ENCODE results near the gene XPNPEP2.

XPNPEP2 gene

GRCh38 chrX:129788527-129788926 is 49.7 kb downstream of the XPNPEP2 start:
- Histone ChIP-seq H2BK5ac (ENCODE audit: low read depth, low read length, poor library complexity, severe bottlenecking) (no peak overlapping the region), H3K27ac (ENCODE audit: low read length, poor library complexity, severe bottlenecking) (no peak overlapping the region), H3K23ac (ENCODE audit: low read length in 2 of 2) (no peak overlapping the region), H3K18ac (ENCODE audit: low read depth in 1 of 2, low read length in 2 of 2) (no peak overlapping the region), H3K4me1 (ENCODE audit: control insufficient read depth, insufficient read depth, low read depth, low read length) (no peaks in the 10 kb centered on the region), H3K14ac (ENCODE audit: low read length in 2 of 2) (no peak overlapping the region), H3K4ac (ENCODE audit: low read depth in 1 of 2, low read length in 2 of 2) (no peak overlapping the region), H3K9me3 (ENCODE audit: control insufficient read depth, low read length) (no peaks in the 10 kb centered on the region), H3K9ac (ENCODE audit: low read length) (no peak overlapping the region), H2AFZ (ENCODE audit: low read depth, low read length) (no peak overlapping the region), H3K4me2 (ENCODE audit: low read length, poor library complexity, severe bottlenecking) (no peak overlapping the region), H2BK120ac (ENCODE audit: low read depth, low read length) (no peak overlapping the region), H3K4me3 (ENCODE audit: insufficient read depth in 1 of 2, low read depth in 1 of 2, low read length in 2 of 2) (no peak overlapping the region), H4K8ac (ENCODE audit: low read length) (no peak overlapping the region), H3K79me1 (replicated peaks; ENCODE audit: low read length, poor library complexity, severe bottlenecking) (no peaks in the 10 kb centered on the region), H2AK5ac (ENCODE audit: low read length, severe bottlenecking) (no peak overlapping the region), H3K36me3 (ENCODE audit: control insufficient read depth in 1 of 2, insufficient read depth in 2 of 2, low read depth in 1 of 2, low read length in 2 of 2) (peaks cover 0 to 1% of the 10 kb centered on the region in 2 experiments), H2BK12ac (ENCODE audit: low read length in 2 of 2) (no peak overlapping the region), H4K91ac (ENCODE audit: low read length) (no peak overlapping the region), H3K27me3 (ENCODE audit: control insufficient read depth in 1 of 2, insufficient read depth in 1 of 2, low read length in 2 of 2) (peaks cover 0 to 28% of the 10 kb centered on the region in 2 experiments), H2BK15ac (ENCODE audit: low read depth, poor library complexity, severe bottlenecking) (no peak overlapping the region)
- no peak for DNase-seq
- WGBS = 85% methylated on average over 4 of the region's 6 CpGs

- Histone ChIP-seq H3K9me3 (ENCODE audit: control insufficient read depth, low read length) (no peaks in the 10 kb centered on the region), H4K8ac (ENCODE audit: low read length) (no peak overlapping the region), H2AFZ (ENCODE audit: low read depth, low read length) (no peak overlapping the region), H2BK5ac (ENCODE audit: low read depth, low read length, poor library complexity, severe bottlenecking) (no peak overlapping the region), H3K4me3 (ENCODE audit: insufficient read depth in 1 of 2, low read depth in 1 of 2, low read length in 2 of 2) (no peak overlapping the region), H3K4me1 (ENCODE audit: control insufficient read depth, insufficient read depth, low read depth, low read length) (no peaks in the 10 kb centered on the region), H2AK5ac (ENCODE audit: low read length, severe bottlenecking) (no peak overlapping the region), H3K79me1 (replicated peaks; ENCODE audit: low read length, poor library complexity, severe bottlenecking) (no peaks in the 10 kb centered on the region), H3K18ac (ENCODE audit: low read depth in 1 of 2, low read length in 2 of 2) (no peak overlapping the region), H3K23ac (ENCODE audit: low read length in 2 of 2) (no peak overlapping the region), H3K4me2 (ENCODE audit: low read length, poor library complexity, severe bottlenecking) (no peak overlapping the region), H3K9ac (ENCODE audit: low read length) (no peak overlapping the region), H4K91ac (ENCODE audit: low read length) (no peak overlapping the region), H3K27ac (ENCODE audit: low read length, poor library complexity, severe bottlenecking) (no peak overlapping the region), H2BK12ac (ENCODE audit: low read length in 2 of 2) (no peak overlapping the region), H3K27me3 (ENCODE audit: control insufficient read depth in 1 of 2, insufficient read depth in 1 of 2, low read length in 2 of 2) (peaks cover 0 to 30% of the 10 kb centered on the region in 2 experiments), H3K36me3 (ENCODE audit: control insufficient read depth in 1 of 2, insufficient read depth in 2 of 2, low read depth in 1 of 2, low read length in 2 of 2) (peaks cover 0 to 5% of the 10 kb centered on the region in 2 experiments), H2BK15ac (ENCODE audit: low read depth, poor library complexity, severe bottlenecking) (no peak overlapping the region), H3K4ac (ENCODE audit: low read depth in 1 of 2, low read length in 2 of 2) (no peak overlapping the region), H2BK120ac (ENCODE audit: low read depth, low read length) (no peak overlapping the region), H3K14ac (ENCODE audit: low read length in 2 of 2) (no peak overlapping the region)
- DNase-seq = no peak
- WGBS = 71% methylated on average over 1 of the region's 3 CpGs
Observed at GRCh38 chrX:129790146-129790545, 51.4 kb downstream of the XPNPEP2 start.

GRCh38 chrX:129790808-129791207 is 52.0 kb downstream of the XPNPEP2 start:
- no peak overlapping the region for H3K4ac ChIP-seq (ENCODE audit: low read depth in 1 of 2, low read length in 2 of 2)
- H2BK12ac ChIP-seq (ENCODE audit: low read length in 2 of 2) = no peak overlapping the region
- no peak overlapping the region for H3K4me2 ChIP-seq (ENCODE audit: low read length, poor library complexity, severe bottlenecking)
- H3K4me3 ChIP-seq (ENCODE audit: insufficient read depth in 1 of 2, low read depth in 1 of 2, low read length in 2 of 2) = no peak overlapping the region
- 92% methylated on average over 5 of the region's 9 CpGs for WGBS
- no peaks in the 10 kb centered on the region for H3K9me3 ChIP-seq (ENCODE audit: control insufficient read depth, low read length)
- no peak overlapping the region for H2AK5ac ChIP-seq (ENCODE audit: low read length, severe bottlenecking)
- peaks cover 0 to 5% of the 10 kb centered on the region in 2 experiments for H3K36me3 ChIP-seq (ENCODE audit: control insufficient read depth in 1 of 2, insufficient read depth in 2 of 2, low read depth in 1 of 2, low read length in 2 of 2)
- peaks cover 0 to 27% of the 10 kb centered on the region in 2 experiments for H3K27me3 ChIP-seq (ENCODE audit: control insufficient read depth in 1 of 2, insufficient read depth in 1 of 2, low read length in 2 of 2)
- no peak overlapping the region for H2AFZ ChIP-seq (ENCODE audit: low read depth, low read length)
- H2BK120ac ChIP-seq (ENCODE audit: low read depth, low read length) = no peak overlapping the region
- no peaks in the 10 kb centered on the region for H3K79me1 ChIP-seq (replicated peaks; ENCODE audit: low read length, poor library complexity, severe bottlenecking)
- no peak overlapping the region for H3K27ac ChIP-seq (ENCODE audit: low read length, poor library complexity, severe bottlenecking)
- no peak overlapping the region for H3K9ac ChIP-seq (ENCODE audit: low read length)
- no peak overlapping the region for H4K8ac ChIP-seq (ENCODE audit: low read length)
- H2BK15ac ChIP-seq (ENCODE audit: low read depth, poor library complexity, severe bottlenecking) = no peak overlapping the region
- no peak overlapping the region for H3K23ac ChIP-seq (ENCODE audit: low read length in 2 of 2)
- no peak overlapping the region for H4K91ac ChIP-seq (ENCODE audit: low read length)
- no peak overlapping the region for H2BK5ac ChIP-seq (ENCODE audit: low read depth, low read length, poor library complexity, severe bottlenecking)
- DNase-seq = no peak
- no peak overlapping the region for H3K14ac ChIP-seq (ENCODE audit: low read length in 2 of 2)
- no peak overlapping the region for H3K18ac ChIP-seq (ENCODE audit: low read depth in 1 of 2, low read length in 2 of 2)
- H3K4me1 ChIP-seq (ENCODE audit: control insufficient read depth, insufficient read depth, low read depth, low read length) = no peaks in the 10 kb centered on the region

DNA sequence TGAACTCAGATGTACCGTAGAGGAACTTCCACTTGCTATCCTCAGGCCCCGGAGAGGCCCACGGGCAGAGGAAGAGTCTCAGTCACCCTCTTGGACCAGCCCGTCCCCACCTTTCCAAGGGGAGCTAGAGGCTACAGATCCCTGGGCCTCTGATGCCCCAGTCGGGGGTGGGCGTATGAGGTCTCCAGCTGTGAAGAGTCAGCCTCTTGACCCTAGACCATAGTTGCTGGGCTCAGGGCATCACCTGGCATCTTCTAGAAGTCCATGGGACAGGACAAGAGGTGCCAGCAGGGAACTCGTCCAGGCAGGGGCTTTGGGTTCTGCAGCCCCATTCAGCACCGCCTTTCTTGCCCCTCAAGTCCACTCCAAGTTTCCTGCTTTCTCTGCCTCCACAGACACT is 52.6 kb downstream of the XPNPEP2 start:
- H2BK12ac ChIP-seq (ENCODE audit: low read length in 2 of 2) = no peak overlapping the region
- H2AK5ac ChIP-seq (ENCODE audit: low read length, severe bottlenecking) = no peak overlapping the region
- H2BK15ac ChIP-seq (ENCODE audit: low read depth, poor library complexity, severe bottlenecking) = no peak overlapping the region
- H2AFZ ChIP-seq (ENCODE audit: low read depth, low read length) = no peak overlapping the region
- no peaks in the 10 kb centered on the region for H3K79me1 ChIP-seq (replicated peaks; ENCODE audit: low read length, poor library complexity, severe bottlenecking)
- H3K4me3 ChIP-seq (ENCODE audit: insufficient read depth in 1 of 2, low read depth in 1 of 2, low read length in 2 of 2) = no peak overlapping the region
- no peak overlapping the region for H3K9ac ChIP-seq (ENCODE audit: low read length)
- H4K91ac ChIP-seq (ENCODE audit: low read length) = no peak overlapping the region
- no peaks in the 10 kb centered on the region for H3K9me3 ChIP-seq (ENCODE audit: control insufficient read depth, low read length)
- DNase-seq = no peak
- H3K23ac ChIP-seq (ENCODE audit: low read length in 2 of 2) = no peak overlapping the region
- no peak overlapping the region for H3K4ac ChIP-seq (ENCODE audit: low read depth in 1 of 2, low read length in 2 of 2)
- no peak overlapping the region for H4K8ac ChIP-seq (ENCODE audit: low read length)
- WGBS = 86% methylated on average over 7 of the region's 8 CpGs
- no peak overlapping the region for H3K4me2 ChIP-seq (ENCODE audit: low read length, poor library complexity, severe bottlenecking)
- H3K27ac ChIP-seq (ENCODE audit: low read length, poor library complexity, severe bottlenecking) = no peak overlapping the region
- no peak overlapping the region for H3K18ac ChIP-seq (ENCODE audit: low read depth in 1 of 2, low read length in 2 of 2)
- no peak overlapping the region for H2BK5ac ChIP-seq (ENCODE audit: low read depth, low read length, poor library complexity, severe bottlenecking)
- H3K4me1 ChIP-seq (ENCODE audit: control insufficient read depth, insufficient read depth, low read depth, low read length) = no peaks in the 10 kb centered on the region
- peaks cover 0 to 5% of the 10 kb centered on the region in 2 experiments for H3K36me3 ChIP-seq (ENCODE audit: control insufficient read depth in 1 of 2, insufficient read depth in 2 of 2, low read depth in 1 of 2, low read length in 2 of 2)
- peaks cover 0 to 24% of the 10 kb centered on the region in 2 experiments for H3K27me3 ChIP-seq (ENCODE audit: control insufficient read depth in 1 of 2, insufficient read depth in 1 of 2, low read length in 2 of 2)
- H3K14ac ChIP-seq (ENCODE audit: low read length in 2 of 2) = no peak overlapping the region
- H2BK120ac ChIP-seq (ENCODE audit: low read depth, low read length) = no peak overlapping the region
